ENCODE data around the gene FEN1.

FEN1 gene

GRCh38 chr11:61811831-61812230 lies 19.1 kb downstream of the FEN1 start:
- Histone ChIP-seq H3K27ac (ENCODE audit: low read depth, low read length) (no peak overlapping the region), H3K27me3 (ENCODE audit: control insufficient read depth, low read length) (no peaks in the 10 kb centered on the region), H3K36me3 (ENCODE audit: control insufficient read depth, low read length) (peaks cover 93% of the 10 kb centered on the region), H4K20me1 (ENCODE audit: control insufficient read depth, insufficient read depth, low read depth, low read length) (no peaks in the 10 kb centered on the region; the same call in 1 of the 2 replicates), H3K4me2 (ENCODE audit: low read length) (no peak overlapping the region), H3K79me2 (ENCODE audit: control insufficient read depth, low read length) (peaks cover 40% of the 10 kb centered on the region), H3K9me3 (ENCODE audit: control insufficient read depth, insufficient read depth, low read length) (no peaks in the 10 kb centered on the region), H3K9me2 (replicated peaks; ENCODE audit: control insufficient read depth, low read length) (no peaks in the 10 kb centered on the region), H3F3A (ENCODE audit: control insufficient read depth, insufficient read depth) (0 out of 2 replicates have a peak, but pooled peaks cover 2% of the 10 kb centered on the region), H3K4me3 (ENCODE audit: low read length) (no peak overlapping the region), H3K4me1 (ENCODE audit: control insufficient read depth, low read length) (peaks cover 11% of the 10 kb centered on the region)
- TF ChIP-seq, protein P1, sequence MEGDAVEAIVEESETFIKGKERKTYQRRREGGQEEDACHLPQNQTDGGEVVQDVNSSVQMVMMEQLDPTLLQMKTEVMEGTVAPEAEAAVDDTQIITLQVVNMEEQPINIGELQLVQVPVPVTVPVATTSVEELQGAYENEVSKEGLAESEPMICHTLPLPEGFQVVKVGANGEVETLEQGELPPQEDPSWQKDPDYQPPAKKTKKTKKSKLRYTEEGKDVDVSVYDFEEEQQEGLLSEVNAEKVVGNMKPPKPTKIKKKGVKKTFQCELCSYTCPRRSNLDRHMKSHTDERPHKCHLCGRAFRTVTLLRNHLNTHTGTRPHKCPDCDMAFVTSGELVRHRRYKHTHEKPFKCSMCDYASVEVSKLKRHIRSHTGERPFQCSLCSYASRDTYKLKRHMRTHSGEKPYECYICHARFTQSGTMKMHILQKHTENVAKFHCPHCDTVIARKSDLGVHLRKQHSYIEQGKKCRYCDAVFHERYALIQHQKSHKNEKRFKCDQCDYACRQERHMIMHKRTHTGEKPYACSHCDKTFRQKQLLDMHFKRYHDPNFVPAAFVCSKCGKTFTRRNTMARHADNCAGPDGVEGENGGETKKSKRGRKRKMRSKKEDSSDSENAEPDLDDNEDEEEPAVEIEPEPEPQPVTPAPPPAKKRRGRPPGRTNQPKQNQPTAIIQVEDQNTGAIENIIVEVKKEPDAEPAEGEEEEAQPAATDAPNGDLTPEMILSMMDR (IDR thresholded peaks at IDR 0.05; ENCODE audit: low read depth, low read length, poor library complexity, severe bottlenecking), result no peak
- TF ChIP-seq EZH2phosphoT487 (IDR thresholded peaks at IDR 0.05; ENCODE audit: borderline replicate concordance, low read length), result no peak

DNA sequence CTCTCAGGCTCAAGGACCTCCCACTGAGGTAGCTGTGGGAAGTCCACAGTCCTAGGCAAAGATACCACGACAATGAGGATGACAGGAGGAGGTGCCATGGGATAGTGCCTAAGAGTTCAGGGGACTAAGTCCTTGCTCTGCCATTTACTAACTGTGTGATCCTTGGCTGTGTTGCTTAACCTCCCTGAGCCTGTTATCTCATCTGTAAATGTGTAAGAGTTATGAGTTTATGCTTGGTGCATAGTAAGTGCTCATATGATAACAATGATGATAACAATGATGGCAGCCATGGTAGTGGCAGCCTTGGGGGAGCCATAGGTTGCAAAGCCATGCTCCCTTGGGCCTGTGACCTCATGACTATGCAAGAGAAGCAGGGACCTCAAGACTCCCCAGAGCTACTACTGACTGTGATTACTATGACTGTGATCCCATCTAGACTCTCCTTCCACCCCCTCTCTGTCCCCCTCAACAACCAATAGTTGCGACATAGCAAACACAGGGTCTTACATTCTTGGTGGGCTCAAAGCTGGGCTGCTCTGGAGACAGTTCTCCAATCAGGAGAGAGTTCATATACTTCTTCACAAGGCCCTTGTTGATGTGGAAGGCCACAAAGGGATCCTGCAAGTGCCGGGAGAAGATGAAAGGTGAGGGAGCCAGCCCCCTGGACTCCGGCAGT lies 20.2 kb downstream of the FEN1 start:
- no peak overlapping the region for H3K4me2 ChIP-seq (ENCODE audit: low read length)
- H3K27me3 ChIP-seq (ENCODE audit: control insufficient read depth, low read length), result no peaks in the 10 kb centered on the region
- H3K27ac ChIP-seq (ENCODE audit: low read depth, low read length), result no peak overlapping the region
- H3K4me1 ChIP-seq (ENCODE audit: control insufficient read depth, low read length), result peaks cover 19% of the 10 kb centered on the region
- H3K79me2 ChIP-seq (ENCODE audit: control insufficient read depth, low read length), result peaks cover 46% of the 10 kb centered on the region
- no peaks in the 10 kb centered on the region for H3K9me2 ChIP-seq (replicated peaks; ENCODE audit: control insufficient read depth, low read length)
- H4K20me1 ChIP-seq (ENCODE audit: control insufficient read depth, insufficient read depth, low read depth, low read length), result no peaks in the 10 kb centered on the region; the same call in 1 of the 2 replicates
- H3F3A ChIP-seq (ENCODE audit: control insufficient read depth, insufficient read depth), result peaks cover 9% of the 10 kb centered on the region
- TF ChIP-seq EZH2phosphoT487 (IDR thresholded peaks at IDR 0.05; ENCODE audit: borderline replicate concordance, low read length), result no peak
- TF ChIP-seq, protein P1 (IDR thresholded peaks at IDR 0.05; ENCODE audit: low read depth, low read length, poor library complexity, severe bottlenecking), result no peak
- peaks cover 82% of the 10 kb centered on the region for H3K36me3 ChIP-seq (ENCODE audit: control insufficient read depth, low read length)
- no peak overlapping the region for H3K4me3 ChIP-seq (ENCODE audit: low read length)
- H3K9me3 ChIP-seq (ENCODE audit: control insufficient read depth, insufficient read depth, low read length), result no peaks in the 10 kb centered on the region

GRCh38 chr11:61814247-61814957 lies 21.7 kb downstream of the FEN1 start:
- TF ChIP-seq, protein P1 (IDR thresholded peaks at IDR 0.05; ENCODE audit: low read depth, low read length, poor library complexity, severe bottlenecking), result no peak
- TF ChIP-seq EZH2phosphoT487 (IDR thresholded peaks at IDR 0.05; ENCODE audit: borderline replicate concordance, low read length), result no peak
- H3K27me3 ChIP-seq (ENCODE audit: control insufficient read depth, low read length), result no peaks in the 10 kb centered on the region
- peaks cover 67% of the 10 kb centered on the region for H3K36me3 ChIP-seq (ENCODE audit: control insufficient read depth, low read length)
- peaks cover 46% of the 10 kb centered on the region for H3K79me2 ChIP-seq (ENCODE audit: control insufficient read depth, low read length)
- H4K20me1 ChIP-seq (ENCODE audit: control insufficient read depth, insufficient read depth, low read depth, low read length), result no peaks in the 10 kb centered on the region; the same call in 1 of the 2 replicates
- H3K4me3 ChIP-seq (ENCODE audit: low read length), result peak overlapping the region; percentile 92
- H3F3A ChIP-seq (ENCODE audit: control insufficient read depth, insufficient read depth), result peaks cover 16% of the 10 kb centered on the region
- peak overlapping the region; percentile 87 for H3K27ac ChIP-seq (ENCODE audit: low read depth, low read length)
- no peaks in the 10 kb centered on the region for H3K9me2 ChIP-seq (replicated peaks; ENCODE audit: control insufficient read depth, low read length)
- H3K4me2 ChIP-seq (ENCODE audit: low read length), result peak overlapping the region; percentile 92
- H3K4me1 ChIP-seq (ENCODE audit: control insufficient read depth, low read length), result peaks cover 25% of the 10 kb centered on the region
- H3K9me3 ChIP-seq (ENCODE audit: control insufficient read depth, insufficient read depth, low read length), result no peaks in the 10 kb centered on the region
